Progenitor cell of endocrine pancreas (in vitro differentiated cells): ENCODE measurements around the gene TRIM24. TPM values are rescaled to one million over a fixed set of nuclear protein-coding genes. Genes with fewer than 3 reads are reported as not detected.
A peak's percentile ranks its signal among the peaks of the same experiment; 100 is the strongest.

Experiments
- DNase-seq: peaks from one replicate; pipeline ENCODE4 v3.0.0; 2021; ENCODE audit warnings: low spot score; ENCODE audit not compliant: unreplicated experiment
- H3K27ac Mint-ChIP-seq: 2 replicates; pipeline ENCODE4 v1.8.0; 2021; ENCODE audit warnings: mild to moderate bottlenecking, moderate library complexity, mixed read lengths
- H3K27me3 Mint-ChIP-seq: 2 replicates; pipeline ENCODE4 v1.8.0; 2021; ENCODE audit warnings: mixed read lengths
- H3K36me3 Mint-ChIP-seq: 2 replicates; pipeline ENCODE4 v1.8.0; 2022; ENCODE audit warnings: mixed read lengths; ENCODE audit not compliant: insufficient read depth
- H3K4me1 Mint-ChIP-seq: 2 replicates; pipeline ENCODE4 v1.8.0; 2021; ENCODE audit warnings: low read depth, mixed read lengths
- H3K4me3 Mint-ChIP-seq: 2 replicates; pipeline ENCODE4 v1.8.0; 2021; ENCODE audit warnings: low read depth, mild to moderate bottlenecking, moderate library complexity, mixed read lengths
- H3K9me3 Mint-ChIP-seq: 2 replicates; pipeline ENCODE4 v1.8.0; 2021; ENCODE audit warnings: low read depth, mixed read lengths
- total RNA-seq: library from RNA; stranded (reverse); gene quantifications from 2 replicates; pipeline ENCODE4 v1.2.1, GENCODE V29; 2021
- TF ChIP-seq, protein P1 (sequence below): fragments of 200-600 bp; sonication (generic); IDR thresholded peaks from one replicate; pipeline ENCODE4 v1.5.0; 2021; ENCODE audit warnings: antibody characterized with exemption, mild to moderate bottlenecking; ENCODE audit not compliant: unreplicated experiment

Gene TRIM24
- total RNA-seq, 1 donor from 2014 or later: 114 TPM

DNA sequence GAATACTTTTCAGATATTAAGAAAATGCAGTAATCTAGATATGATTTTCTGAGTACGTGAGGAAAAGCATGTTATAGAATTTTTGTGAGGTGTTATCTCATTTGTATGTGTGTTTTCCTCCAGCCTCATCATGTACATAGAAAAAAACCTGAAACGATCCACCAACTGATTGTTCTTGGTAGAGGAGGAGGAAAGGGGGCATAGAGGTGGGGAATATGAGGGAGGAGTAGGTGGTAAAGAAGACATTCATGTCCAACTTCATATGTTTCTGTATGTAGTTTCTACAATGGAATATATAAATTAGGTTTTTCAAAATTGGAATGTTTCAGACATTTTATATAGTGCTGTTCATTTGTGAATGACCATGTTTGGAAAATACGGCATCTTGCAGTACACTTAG is 109.4 kb downstream of the TRIM24 start:
- Mint-ChIP-seq H3K27ac (no peak overlapping the region), H3K27me3 (no peaks in the 10 kb centered on the region), H3K9me3 (peaks cover 18% of the 10 kb centered on the region), H3K36me3 (peaks cover 68% of the 10 kb centered on the region), H3K4me3 (no peak overlapping the region), H3K4me1 (no peaks in the 10 kb centered on the region)
- TF ChIP-seq, protein P1, sequence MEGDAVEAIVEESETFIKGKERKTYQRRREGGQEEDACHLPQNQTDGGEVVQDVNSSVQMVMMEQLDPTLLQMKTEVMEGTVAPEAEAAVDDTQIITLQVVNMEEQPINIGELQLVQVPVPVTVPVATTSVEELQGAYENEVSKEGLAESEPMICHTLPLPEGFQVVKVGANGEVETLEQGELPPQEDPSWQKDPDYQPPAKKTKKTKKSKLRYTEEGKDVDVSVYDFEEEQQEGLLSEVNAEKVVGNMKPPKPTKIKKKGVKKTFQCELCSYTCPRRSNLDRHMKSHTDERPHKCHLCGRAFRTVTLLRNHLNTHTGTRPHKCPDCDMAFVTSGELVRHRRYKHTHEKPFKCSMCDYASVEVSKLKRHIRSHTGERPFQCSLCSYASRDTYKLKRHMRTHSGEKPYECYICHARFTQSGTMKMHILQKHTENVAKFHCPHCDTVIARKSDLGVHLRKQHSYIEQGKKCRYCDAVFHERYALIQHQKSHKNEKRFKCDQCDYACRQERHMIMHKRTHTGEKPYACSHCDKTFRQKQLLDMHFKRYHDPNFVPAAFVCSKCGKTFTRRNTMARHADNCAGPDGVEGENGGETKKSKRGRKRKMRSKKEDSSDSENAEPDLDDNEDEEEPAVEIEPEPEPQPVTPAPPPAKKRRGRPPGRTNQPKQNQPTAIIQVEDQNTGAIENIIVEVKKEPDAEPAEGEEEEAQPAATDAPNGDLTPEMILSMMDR: no peak
- DNase-seq: no peak

DNA sequence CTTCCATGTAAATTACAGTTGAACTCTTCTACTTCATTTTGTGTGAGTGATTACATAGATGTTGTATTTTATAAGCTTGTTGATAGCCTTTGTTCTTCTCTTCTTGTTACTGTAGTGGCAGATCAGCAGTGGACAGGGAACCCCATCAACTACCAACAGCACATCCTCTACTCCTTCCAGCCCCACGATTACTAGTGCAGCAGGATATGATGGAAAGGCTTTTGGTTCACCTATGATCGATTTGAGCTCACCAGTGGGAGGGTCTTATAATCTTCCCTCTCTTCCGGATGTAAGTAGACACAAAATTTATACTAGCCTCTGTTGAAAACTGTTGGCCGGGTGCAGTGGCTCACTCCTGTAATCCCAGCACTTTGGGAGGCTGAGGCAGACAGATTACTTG is 110.7 kb downstream of the TRIM24 start:
- TF ChIP-seq, protein P1: no peak
- DNase-seq: no peak
- H3K4me3 Mint-ChIP-seq: no peak overlapping the region
- H3K9me3 Mint-ChIP-seq: peaks cover 6% of the 10 kb centered on the region
- no peaks in the 10 kb centered on the region for H3K27me3 Mint-ChIP-seq
- peaks cover under 1% of the 10 kb centered on the region for H3K4me1 Mint-ChIP-seq
- no peak overlapping the region for H3K27ac Mint-ChIP-seq
- peaks cover 58% of the 10 kb centered on the region for H3K36me3 Mint-ChIP-seq

DNA sequence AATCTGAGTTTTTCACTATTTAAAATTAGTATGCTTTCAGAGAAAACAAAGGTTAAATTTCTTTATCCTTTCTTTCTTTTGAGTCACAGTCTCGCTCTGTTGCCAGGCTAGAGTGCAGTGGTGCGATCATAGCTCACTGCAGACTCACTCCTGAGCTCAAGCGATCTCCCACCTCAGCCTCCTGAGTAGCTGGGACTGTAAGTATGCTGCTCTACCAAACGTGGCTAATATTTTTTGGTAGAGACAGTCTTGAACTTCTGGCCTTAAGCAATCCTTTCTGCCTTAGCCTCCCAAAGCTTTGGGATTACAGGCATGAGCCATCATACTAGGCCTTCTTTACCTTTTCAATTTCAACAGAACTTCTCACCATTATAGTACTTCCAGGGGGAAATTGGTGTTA is 113.7 kb downstream of the TRIM24 start:
- H3K9me3 Mint-ChIP-seq: no peaks in the 10 kb centered on the region
- H3K27me3 Mint-ChIP-seq: no peaks in the 10 kb centered on the region
- no peak overlapping the region for H3K4me3 Mint-ChIP-seq
- H3K27ac Mint-ChIP-seq: peak overlapping the region; percentile 59
- peaks cover 54% of the 10 kb centered on the region for H3K36me3 Mint-ChIP-seq
- TF ChIP-seq, protein P1: no peak
- DNase-seq: no peak
- peaks cover 2% of the 10 kb centered on the region for H3K4me1 Mint-ChIP-seq

DNA sequence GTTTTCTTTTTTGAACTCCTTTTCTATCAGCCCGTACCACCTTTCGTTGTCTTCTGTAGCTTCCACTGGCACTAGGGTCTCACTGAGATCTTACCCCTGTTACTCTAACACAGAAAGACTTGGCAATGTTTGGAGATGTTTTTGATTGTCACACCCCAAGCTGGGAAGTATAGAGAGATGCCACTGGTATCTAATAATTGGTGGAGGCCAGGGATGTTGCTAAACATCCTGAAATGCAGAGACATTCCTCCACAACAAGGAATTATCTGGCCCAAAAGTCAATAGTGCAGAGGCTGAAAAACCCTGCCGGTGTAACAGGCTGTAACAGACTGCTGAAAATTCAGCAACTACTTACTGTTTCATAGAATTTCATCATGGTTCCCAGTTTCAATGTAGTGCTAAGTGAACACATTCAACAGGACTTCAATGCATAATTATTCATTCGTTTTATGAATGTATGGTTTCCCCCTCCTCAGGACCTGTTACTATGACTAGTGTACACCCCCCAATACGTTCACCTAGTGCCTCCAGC is 115.9 kb downstream of the TRIM24 start:
- H3K4me3 Mint-ChIP-seq: no peak overlapping the region
- no peaks in the 10 kb centered on the region for H3K9me3 Mint-ChIP-seq
- TF ChIP-seq, protein P1: no peak
- no peak for DNase-seq
- peaks cover 55% of the 10 kb centered on the region for H3K36me3 Mint-ChIP-seq
- no peaks in the 10 kb centered on the region for H3K27me3 Mint-ChIP-seq
- H3K4me1 Mint-ChIP-seq: peaks cover 2% of the 10 kb centered on the region
- H3K27ac Mint-ChIP-seq: peak overlapping the region; percentile 54

DNA sequence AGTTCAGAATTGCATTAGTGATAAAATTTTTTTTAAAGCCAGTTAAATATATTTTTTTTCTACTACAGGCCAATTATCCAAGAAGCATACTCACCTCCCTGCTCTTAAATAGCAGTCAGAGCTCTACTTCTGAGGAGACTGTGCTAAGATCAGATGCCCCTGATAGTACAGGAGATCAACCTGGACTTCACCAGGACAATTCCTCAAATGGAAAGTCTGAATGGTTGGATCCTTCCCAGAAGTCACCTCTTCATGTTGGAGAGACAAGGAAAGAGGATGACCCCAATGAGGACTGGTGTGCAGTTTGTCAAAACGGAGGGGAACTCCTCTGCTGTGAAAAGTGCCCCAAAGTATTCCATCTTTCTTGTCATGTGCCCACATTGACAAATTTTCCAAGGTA is 119.1 kb downstream of the TRIM24 start:
- Mint-ChIP-seq H3K9me3 (no peaks in the 10 kb centered on the region), H3K4me1 (peaks cover 2% of the 10 kb centered on the region), H3K27me3 (no peaks in the 10 kb centered on the region), H3K36me3 (peaks cover 60% of the 10 kb centered on the region), H3K4me3 (no peak overlapping the region), H3K27ac (no peak overlapping the region)
- no peak for DNase-seq
- TF ChIP-seq, protein P1: no peak
